Stimulated activated CD8-positive, alpha-beta memory T cell treated with anti-CD3 and anti-CD28 coated beads, Interleukin-2, amount 100 ng/mL, for 48 hours (primary cell): Measurements from ENCODE around the gene OBSL1.

Experiments used
- DNase-seq, 2 donors: peaks; one replicate each; pipeline ENCODE4 v3.0.0-alpha.2; 2020; ENCODE audit warnings: low read depth in 2 of 2

Gene OBSL1

DNA sequence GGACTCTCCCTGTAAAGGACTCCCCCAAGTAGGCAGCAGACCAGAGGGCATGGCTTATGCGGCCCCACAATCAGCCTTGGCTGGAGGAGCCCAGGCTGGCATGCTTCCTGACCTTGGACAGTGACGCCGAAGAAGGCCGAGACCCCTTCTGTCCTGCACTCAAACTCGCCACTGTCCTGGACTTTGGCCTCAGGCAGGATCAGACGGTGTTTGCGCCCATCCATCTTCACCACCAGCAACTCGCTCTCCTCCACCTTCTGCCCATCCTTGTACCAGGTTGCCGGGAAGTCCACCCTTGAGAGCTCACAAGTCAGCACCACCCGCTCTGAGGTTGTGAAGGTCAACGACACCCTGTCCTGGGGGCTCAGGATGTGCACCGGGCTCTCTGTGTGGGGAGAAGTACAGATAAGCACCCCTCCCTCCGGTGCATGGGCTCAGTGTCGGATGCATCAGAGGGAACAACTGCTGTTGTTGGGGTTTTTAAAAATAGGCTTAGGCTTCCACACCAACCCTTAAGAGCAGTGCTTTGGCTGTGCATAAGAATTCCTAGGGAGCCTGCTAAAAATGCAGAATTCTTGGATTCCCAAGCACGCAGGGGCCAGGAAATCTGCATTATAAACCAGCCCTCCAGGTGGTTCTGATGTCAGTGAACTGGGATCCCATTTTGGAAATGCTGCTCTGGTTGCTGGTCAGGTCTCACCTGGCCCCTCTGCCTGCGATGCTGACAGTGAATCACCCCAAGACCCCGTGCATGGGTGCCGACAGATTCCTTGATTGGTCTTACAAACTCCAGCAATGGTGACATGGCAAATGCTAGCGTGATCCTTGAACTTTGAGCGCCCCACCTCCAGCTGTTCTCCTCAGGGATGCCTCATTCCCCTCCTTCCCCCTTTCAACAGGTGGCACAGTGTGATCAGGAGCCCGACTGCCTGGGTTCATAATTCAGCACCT, 5.9 kb downstream of the OBSL1 start:
- no peak for DNase-seq

DNA sequence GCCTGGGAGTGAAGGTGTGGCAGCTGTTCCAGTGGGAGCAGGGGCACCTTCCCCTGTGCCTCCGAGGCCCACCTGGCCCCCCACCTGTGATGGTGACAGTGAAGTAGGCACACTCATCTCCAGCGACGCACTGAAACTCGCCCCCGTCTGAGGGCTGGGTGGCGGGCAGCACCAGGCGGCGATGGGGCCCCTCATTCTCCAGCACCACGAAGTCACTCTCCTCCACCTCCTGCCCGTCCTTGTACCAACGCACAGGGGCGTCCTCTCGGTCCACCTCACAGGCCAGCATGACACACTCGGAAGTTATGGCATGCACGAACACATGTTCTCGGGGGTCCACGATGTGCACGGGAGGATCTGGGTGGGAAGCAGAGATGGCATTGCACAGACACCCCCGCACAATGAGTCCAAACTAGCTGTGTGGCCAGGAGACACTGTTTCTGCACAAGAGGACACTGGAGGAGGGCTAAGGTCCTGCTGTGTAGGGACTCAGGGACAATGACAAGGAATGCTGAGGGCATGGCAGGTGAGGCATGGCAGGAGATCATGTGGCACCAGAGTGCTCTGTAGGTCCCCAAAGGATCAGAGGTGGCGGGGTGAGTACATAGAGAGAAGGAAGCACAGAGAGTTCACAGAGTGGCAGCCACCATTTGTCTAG, 7.9 kb downstream of the OBSL1 start:
- DNase-seq: no peak

DNA sequence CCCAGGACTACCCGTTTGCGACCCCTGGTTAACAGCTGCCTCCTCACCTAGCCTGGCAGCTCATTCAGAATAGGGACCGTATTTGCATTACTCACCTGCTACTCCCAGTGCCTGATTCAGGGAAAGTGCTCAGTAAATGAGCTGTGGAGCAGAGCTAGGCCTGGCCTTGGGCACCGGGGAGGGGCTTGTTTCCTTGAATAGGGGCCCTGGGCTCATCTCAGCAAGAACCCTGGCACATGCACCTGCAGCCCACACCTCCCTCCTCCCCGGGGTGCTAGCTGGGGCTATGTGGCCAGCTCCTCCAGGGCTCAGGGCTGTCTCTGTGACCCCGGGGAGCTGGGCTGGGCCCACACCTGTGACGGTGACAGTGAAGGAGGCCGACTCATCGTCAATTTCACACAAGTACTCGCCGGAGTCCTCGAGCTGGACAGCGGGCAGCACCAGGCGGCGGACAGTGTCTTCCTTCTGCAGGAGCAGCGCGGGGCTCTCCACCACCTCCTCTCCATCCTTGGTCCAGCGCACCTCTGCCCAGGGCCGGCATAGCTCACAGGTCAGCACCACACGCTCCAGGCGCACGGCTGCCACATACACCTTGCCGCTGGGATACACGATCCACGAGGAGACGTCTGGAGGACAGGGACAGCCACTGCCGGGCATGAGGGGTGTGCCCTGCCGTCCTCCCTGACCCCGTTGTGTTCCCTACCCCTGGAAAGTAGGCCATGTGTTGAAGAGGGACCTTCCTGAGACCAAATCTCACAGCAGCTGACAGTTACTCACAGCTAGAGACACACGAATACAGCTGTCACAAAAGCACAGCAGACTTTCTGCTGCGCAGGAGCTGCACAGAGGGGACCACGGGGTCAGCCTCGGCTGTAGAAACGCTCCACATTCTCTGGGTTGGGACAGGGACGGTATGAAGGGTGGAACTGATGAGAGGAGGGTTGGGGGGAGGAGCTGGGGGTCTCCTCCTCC, 9.0 kb downstream of the OBSL1 start:
- no peak for DNase-seq

DNA sequence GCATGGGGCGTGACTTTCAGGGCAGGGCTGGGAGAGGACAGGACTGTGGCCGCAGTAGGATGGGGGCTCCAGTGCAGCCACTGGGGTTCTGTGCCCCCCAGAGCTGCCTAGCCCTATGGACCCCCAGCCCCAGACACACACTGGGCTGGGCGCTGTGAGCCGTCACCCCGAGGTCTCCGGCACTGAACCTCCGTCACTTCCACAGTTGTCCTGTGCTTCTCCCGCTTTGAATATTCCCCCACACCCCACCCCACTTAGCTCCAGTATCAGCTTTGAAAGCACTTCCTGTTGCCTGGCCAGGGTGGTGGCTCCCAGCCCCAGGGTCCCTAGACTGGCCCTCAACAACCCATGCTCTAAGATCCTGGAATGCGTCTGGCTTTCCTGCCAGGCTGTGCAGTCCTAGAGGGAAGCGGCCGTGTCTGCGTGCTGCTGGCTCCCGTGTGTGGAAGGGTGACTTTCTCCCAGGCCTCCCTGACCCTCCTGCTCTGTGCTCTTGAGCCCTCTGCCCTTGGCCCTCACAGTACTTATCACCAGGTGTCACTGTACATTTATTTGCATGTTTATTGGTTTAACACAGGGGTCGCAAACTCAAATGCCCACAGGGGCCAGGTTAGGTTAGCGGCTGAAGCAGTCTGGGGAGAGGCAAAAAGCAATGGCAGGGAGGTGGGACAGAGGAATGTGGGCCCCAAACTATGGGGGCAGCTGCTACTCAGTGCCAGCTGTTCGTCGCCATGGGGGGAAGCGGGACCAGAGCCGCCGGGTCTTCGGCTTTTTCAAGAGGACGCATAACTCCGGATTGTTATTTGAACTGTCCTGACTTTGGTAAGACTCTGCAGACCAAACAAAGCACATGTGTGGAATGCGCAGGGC, 9.9 kb downstream of the OBSL1 start:
- no peak for DNase-seq

DNA sequence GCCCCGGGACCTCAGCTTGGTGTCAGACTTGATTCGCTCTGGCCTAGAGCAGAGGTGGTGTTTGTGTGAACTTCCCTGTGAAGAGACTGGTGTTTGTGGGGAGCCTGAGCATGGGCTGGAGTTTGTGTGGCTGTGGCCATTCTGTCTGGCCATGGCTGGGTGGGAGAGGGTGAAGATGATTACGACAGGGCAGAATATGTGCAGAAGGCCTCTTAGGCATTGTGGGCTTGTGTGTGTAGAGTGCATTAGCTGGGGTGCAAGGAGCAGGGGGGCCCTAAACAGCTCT, 10.5 kb downstream of the OBSL1 start:
- no peak for DNase-seq

DNA sequence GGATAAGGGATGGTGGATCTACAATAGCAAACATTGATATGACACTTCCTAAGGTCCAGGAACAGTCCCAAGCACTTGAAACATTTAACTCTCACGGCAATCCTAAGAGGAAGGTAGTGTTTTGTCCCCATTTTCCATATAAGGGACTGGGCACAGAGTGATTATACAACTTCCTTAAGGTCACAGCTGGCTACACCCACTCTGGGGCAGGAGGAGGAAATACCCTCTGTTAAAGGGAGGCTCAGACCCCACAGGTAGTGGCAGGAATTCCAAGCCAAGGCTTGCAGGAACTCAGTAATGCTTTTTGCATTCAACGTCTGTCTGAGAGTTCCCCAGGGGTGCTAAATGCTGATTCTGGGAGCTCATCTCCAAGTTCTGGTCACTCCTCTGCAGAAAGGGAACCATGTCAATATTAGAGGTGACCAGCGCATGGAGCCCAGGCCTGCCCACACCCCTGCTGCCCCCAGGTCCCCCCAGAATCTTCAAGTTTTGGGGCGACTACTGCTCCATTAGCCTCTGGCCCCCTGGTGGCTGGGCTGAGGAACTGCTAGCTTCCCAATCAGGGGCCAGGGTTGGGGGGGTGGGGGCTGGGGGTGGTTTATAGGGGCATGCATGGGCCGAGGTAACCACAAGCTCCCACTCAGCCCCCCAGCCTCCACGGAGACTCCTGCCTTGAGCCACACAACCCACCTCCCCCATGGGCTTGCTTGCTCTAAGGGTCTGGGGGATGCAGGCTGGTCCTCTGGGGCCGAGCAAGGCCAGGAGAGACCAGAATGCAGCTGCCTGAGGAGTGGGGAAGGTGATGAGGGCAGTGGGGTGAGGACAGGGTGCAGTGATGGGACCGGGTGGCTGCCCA, 11.1 kb downstream of the OBSL1 start:
- no peak for DNase-seq

DNA sequence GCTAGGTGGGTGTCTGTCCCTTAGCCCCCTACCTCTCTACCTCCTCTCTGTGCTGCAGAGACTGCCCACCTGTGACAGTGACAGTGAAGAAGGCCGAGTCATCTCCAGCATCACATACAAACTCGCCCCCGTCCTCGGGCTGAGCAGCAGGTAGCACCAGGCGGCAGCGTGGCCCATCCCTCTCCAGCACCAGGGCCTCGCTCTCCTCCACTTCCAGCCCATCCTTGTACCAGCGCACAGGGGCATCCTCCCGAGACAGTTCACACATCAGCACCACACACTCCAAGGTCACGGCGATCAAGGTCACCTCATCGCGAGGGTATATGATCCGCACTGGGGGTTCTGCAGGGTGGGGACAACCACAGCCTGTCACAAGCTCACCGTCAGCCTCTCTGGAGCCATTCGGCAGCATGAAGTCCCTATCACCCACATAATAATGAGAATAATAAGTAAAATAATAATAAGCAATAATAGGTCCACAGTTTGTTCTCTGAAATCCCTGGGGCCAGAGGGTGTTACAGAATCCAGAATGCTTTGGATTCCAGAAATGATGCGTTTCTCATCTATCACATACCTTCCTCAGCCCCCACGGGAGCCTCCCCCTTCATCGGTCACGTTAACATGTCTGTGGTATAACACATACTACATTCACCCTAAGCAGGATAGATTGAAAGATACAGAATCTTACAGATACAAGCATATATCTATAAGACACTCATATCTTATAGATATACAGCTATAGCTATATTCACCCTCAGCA, 12.0 kb downstream of the OBSL1 start:
- no peak for DNase-seq

DNA sequence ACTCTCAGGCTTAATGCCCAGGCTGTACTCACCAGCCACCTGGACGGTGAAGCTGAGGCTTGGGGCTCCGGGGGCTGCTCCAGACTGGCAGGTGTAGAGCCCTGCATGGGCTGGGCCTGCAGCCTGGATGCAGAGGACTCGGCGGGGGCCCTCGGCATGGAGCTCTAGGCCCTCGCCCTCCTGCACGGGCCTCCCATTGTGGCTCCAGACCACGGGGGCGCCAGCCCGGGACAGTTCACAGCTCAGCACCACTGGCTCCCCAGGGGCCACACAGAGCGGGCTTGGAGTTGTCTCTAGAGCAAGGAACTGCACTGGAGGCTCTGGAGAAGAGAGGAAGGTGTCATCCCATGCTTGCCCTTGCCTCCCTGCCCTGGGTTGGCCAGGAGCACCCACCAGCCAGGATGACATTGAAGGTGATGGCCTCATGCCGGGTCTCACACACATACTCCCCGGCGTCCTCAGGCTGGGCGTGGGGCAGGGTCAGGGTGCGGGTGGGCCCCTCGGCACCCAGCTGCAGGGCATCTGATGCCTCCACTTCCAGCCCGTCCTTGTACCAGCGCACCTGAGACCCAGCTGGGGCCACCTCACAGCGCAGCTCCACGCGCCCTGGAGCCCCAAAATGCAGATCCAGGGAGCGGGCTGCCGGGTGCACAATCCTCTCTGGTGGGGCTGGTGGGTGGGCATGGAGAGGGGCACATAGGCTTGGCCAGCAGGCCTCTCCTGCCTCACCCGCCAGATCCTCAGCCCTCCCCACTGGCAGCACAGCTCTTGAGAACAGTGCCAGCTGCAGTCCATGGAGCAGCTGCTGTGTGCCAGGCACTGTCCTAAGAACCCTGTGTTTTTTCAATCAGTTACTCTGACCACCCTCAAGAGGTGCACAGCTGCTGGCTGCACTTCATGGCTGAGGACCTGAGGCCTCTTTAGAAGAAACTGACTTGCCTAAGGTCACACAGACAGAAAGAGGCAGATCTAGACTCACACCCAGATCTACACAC, 13.3 kb downstream of the OBSL1 start:
- no peak for DNase-seq

DNA sequence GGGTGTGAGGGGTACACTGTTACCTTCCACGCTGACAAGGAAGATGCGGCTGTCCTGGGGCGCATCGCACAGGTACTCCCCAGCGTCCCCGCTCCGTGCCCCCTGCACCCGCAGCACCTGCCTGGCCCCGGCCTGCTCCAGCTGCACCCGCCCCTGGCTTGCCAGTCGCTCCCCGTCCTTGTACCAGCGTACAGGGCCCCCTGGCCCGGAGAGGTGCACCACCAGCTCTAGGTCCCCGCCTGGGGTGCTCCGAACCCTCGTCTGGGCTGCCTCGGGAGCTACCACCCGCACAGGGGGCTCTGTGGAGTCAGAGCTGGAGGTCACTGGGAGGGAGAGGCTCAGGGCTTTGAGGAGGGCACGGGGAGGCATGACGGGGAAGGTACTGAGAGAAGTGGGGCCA, 14.0 kb downstream of the OBSL1 start:
- DNase-seq: no peak

DNA sequence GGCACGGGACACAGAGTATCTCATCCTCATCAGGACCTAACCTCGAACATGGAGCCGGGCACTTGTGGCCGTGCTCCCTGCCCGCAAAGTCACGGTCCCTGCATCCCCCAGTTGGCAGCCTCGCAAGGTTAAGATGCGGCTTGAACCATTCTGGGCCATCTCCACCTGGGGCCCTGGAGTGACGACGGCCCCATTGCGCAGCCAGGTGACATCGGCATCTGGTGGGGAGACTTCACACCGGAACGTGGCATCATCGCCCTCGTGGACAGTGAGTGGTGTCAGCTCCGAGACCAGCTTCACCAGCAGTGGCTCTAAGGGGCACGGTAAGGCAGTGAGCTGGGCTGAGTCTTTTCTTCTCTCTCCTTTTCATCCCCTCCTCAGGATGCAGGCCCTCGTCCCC, 14.9 kb downstream of the OBSL1 start:
- DNase-seq: no peak

DNA sequence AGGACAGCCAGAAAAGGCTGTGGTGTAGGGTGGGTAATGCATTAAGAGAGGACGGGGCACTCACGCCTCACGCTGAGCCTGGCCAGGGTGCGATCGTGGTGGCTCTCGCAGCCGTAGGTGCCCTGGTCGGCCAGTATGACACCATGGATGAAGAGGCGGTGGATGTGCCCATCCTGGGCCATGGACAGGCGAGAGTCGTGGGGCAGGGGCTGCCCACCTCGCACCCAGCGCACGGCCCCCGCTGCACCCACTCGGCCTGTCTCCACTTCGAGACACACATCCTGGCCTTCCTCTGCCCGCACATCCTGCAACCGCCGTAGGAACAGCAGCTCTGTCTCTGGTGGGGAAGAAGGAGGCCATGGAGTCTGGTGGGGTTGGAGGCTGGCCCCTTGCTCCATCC, 15.4 kb downstream of the OBSL1 start:
- DNase-seq: no peak

DNA sequence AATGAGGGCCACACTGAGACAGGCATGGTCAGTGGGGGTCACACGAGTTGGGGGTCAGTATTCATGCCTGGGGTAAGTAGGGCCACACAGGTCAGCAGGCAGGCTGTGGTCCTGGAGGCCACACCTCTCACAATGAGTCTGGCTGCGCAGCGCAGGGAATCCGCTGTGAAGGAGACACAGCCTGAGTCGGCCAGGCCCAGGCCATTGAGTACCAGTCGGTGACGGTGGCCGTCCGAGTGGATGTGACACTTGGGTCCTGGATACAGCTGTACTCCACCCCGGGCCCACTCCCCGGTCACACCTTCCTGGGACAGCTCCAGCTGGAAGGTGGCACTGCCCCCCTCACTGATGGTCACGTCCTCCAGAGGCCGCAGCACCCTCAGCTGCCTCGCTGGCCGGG, 17.0 kb downstream of the OBSL1 start:
- DNase-seq: no peak

DNA sequence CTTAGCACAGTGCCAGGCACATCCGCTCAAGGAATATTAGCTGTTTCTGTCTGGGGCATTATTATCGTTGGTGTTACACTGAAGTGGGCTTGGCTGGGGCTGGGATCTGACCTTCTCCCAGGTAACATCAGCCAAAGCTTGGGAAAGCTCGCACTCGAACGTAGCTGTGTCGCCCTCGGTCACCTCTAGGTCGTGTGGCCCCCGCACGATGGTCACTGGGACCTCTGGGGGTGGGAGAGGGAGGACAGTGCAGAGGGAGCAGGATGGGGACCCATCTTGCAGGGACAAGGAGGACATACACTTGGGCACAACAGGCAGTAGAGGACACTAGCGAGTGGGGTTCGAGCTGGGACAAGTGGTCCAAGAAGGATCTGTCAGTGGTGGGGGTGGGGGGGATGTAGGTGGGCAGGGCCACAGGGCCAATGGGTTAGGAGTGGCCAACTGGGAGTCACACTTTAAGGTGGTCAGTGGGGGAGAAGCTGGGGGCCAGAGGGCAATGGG, 17.8 kb downstream of the OBSL1 start:
- DNase-seq: no peak

DNA sequence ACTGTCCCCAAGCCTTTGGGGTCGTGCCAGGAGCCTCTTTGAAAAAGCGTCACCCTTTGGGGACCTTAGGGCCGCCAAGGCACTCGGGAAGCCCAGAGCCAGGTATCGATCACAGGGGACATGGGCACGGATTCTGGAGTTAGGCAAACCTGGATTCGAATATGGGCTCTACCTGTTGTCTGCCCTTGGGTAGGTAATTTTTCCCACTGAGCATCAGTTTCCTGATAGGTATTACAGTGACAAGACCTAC, 18.2 kb downstream of the OBSL1 start:
- DNase-seq: no peak

DNA sequence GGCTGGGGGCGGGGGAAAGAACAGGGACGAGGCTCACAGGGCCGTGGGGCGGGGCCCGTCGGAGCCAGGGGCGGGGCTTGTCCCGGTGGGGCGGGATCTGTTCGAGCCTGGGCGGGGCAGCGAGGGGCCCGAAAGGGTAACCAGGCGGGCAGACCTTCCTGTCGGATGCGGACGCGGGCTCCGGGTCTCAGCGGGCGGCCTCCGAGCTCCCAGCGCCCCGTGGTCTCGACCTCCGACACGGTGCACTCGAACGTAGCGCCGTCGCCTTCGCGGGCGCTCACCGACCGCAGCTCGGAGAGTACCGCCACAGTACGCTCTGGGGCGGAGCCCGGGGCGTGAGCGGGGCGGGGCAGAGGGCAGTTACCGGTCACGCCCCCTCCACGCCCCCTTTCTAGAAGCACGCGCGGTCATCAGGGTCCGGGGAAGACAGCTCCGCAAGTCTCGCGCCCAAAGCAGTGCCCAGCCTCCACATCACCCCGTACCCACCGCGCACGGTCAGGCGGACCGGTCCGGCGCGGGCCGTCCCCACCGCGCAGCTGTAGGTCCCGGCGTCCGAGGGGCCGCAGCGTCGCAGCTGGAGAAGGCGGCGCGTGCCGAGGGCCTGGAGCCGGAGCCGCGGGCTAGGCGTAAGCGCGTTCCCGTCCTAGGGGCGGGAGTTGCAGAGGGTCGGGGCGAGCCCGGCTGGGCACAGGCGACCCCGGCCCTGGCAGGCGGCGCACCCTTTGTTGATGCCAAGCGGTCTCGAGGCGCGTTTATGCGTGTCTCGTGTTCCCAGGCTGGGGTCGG, 18.8 kb downstream of the OBSL1 start:
- peak; percentile 75 to 80 for DNase-seq

DNA sequence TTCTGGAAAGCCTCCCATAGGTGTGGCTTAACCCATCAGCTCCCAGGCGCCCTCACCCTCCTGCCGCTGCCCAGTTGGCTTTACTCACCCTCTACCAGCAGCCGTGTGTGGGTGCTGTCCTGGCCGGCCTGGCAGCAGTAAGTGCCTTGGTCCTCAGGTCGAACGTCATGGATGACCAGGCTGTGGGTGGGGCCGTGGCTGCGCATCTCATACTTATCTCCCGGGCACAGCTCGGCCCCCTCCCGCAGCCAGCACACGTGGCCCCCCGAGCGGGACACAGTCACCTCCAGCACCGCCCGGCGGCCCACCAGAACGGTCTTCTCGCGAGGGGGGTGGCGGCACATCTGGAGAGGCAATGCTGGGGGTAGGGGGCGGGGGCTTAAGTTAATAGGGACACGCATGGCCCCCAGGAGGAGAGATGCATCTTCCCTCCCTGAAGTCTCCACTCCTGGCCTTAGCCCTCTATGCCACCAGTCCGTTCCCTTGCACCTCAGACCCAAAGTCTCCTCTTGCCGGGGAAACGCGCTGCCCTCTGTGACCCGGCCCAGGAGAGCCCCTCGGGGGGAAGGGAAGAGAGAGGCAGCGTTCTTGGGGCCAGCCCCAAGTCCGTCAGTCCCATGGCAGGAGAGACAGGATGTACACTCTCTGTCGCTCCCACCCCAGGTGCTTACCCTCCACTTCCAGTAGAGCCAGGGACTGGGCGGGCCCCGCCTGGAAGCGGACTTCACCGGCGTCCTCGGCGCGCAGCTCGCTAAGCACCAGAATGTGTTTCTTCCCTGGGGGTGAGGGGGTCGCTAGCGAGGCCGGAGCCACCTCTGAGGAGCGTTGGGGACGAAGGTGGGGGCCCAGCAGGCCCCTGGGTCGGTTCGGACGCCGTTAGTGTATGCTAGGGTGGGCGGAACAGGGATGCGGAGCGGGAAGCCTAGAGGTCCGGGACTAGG, 19.6 kb downstream of the OBSL1 start:
- no peak for DNase-seq

DNA sequence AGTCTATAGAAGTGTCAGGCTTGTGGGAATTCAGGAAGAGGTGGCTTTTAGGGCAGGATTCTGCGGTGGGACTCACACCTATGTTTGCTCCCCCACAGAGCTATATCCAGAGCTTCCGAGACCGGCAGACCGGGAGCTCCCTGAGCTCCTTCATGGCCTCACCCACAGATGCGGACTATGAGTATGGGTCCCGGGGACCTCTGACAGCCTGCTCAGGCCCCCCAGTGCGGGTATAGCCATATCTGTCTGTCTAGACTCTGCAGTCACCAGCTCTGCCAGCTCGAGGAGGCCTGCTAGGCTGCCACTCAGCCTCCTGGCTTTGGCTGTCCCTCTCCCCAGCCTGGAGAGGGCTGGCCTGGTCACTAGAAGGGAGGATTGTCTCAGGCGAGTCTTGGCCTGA, 21.7 kb downstream of the OBSL1 start:
- no peak for DNase-seq
